ENCODE data around the gene ASAP2.
A peak's percentile ranks its signal among the peaks of the same experiment; 100 is the strongest.

ASAP2 gene

GRCh38 chr2:9333591-9334171 is 127.1 kb downstream of the ASAP2 start:
- Histone ChIP-seq H3K27me3 (ENCODE audit: insufficient read depth, low read depth, severe bottlenecking) (no peaks in the 10 kb centered on the region), H3K27ac (no peak overlapping the region), H3K36me3 (peaks cover 16% of the 10 kb centered on the region), H3K4me3 (ENCODE audit: low read depth, low read length) (no peak overlapping the region), H3K9me3 (ENCODE audit: severe bottlenecking) (no peaks in the 10 kb centered on the region)
- peak; percentile 82 for TF ChIP-seq CTCF (IDR thresholded peaks at IDR 0.05; ENCODE audit: low read depth, low read length)
- peak; percentile 76 for DNase-seq

GRCh38 chr2:9334761-9335160 is 128.1 kb downstream of the ASAP2 start:
- H3K36me3 ChIP-seq, result peaks cover 11% of the 10 kb centered on the region; the same call in 1 of the 2 replicates
- H3K4me3 ChIP-seq (ENCODE audit: low read depth, low read length), result no peak overlapping the region
- H3K27me3 ChIP-seq (ENCODE audit: insufficient read depth, low read depth, severe bottlenecking), result no peaks in the 10 kb centered on the region
- H3K9me3 ChIP-seq (ENCODE audit: severe bottlenecking), result no peaks in the 10 kb centered on the region
- no peak for TF ChIP-seq CTCF (IDR thresholded peaks at IDR 0.05; ENCODE audit: low read depth, low read length)
- H3K27ac ChIP-seq, result no peak overlapping the region
- DNase-seq, result no peak

- Histone ChIP-seq H3K27me3 (ENCODE audit: insufficient read depth, low read depth, severe bottlenecking) (no peaks in the 10 kb centered on the region), H3K9me3 (ENCODE audit: severe bottlenecking) (no peaks in the 10 kb centered on the region), H3K27ac (no peak overlapping the region), H3K4me3 (ENCODE audit: low read depth, low read length) (no peak overlapping the region), H3K36me3 (peaks cover 11% of the 10 kb centered on the region; the same call in 1 of the 2 replicates)
- no peak for DNase-seq
- no peak for TF ChIP-seq CTCF (IDR thresholded peaks at IDR 0.05; ENCODE audit: low read depth, low read length)
Measured at GRCh38 chr2:9335322-9335832, 128.8 kb downstream of the ASAP2 start.

GRCh38 chr2:9336241-9336575 is 129.6 kb downstream of the ASAP2 start:
- DNase-seq, result no peak
- no peak overlapping the region for H3K27ac ChIP-seq

GRCh38 chr2:9336576-9337314 is 130.1 kb downstream of the ASAP2 start:
- Histone ChIP-seq H3K9me3 (ENCODE audit: severe bottlenecking) (no peaks in the 10 kb centered on the region), H3K4me3 (ENCODE audit: low read depth, low read length) (no peak overlapping the region), H3K27ac (no peak overlapping the region), H3K36me3 (peaks cover 12% of the 10 kb centered on the region), H3K27me3 (ENCODE audit: insufficient read depth, low read depth, severe bottlenecking) (no peaks in the 10 kb centered on the region)
- no peak for TF ChIP-seq CTCF (IDR thresholded peaks at IDR 0.05; ENCODE audit: low read depth, low read length)
- DNase-seq, result no peak

More at GRCh38 chr2:9336241-9336575, 129.6 kb downstream of the ASAP2 start:
- H3K9me3 ChIP-seq (ENCODE audit: severe bottlenecking), result no peaks in the 10 kb centered on the region
- peaks cover 11% of the 10 kb centered on the region; the same call in 1 of the 2 replicates for H3K36me3 ChIP-seq
- no peak for TF ChIP-seq CTCF (IDR thresholded peaks at IDR 0.05; ENCODE audit: low read depth, low read length)
- no peaks in the 10 kb centered on the region for H3K27me3 ChIP-seq (ENCODE audit: insufficient read depth, low read depth, severe bottlenecking)
- H3K4me3 ChIP-seq (ENCODE audit: low read depth, low read length), result no peak overlapping the region
